GM12801 (cell line): Measurements from ENCODE around the gene CEBPG.

Source experiments
- TF ChIP-seq, protein P1 (sequence below): IDR thresholded peaks from one replicate; pipeline ENCODE4 v1.5.1; 2011; ENCODE audit warnings: control low read depth; ENCODE audit not compliant: insufficient read length; ENCODE audit errors: extremely low read depth

CEBPG gene

DNA sequence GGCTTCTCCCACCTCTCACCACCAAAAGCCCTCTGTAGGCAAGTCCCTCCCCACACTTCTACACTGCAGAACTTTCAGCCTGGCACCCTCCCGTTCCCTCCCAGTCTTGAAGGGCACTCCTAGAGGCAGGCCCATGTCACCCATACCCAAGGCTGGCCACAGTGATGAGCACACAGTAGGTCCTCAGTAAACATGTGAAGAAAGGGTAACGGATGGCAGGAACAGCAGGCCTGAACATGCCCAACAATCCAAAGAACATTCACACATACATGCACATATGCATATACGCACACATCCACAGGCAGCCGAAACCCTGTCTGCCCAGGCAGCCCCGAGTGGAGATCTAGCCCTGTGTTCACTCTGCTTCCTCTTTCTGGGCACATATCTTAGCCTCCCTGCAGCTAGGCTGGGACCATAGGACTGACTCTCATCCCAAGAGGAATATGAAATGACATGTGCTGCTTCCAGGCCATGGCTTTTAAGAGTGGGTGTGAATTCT lies 55.2 kb downstream of the CEBPG start:
- TF ChIP-seq, protein P1, sequence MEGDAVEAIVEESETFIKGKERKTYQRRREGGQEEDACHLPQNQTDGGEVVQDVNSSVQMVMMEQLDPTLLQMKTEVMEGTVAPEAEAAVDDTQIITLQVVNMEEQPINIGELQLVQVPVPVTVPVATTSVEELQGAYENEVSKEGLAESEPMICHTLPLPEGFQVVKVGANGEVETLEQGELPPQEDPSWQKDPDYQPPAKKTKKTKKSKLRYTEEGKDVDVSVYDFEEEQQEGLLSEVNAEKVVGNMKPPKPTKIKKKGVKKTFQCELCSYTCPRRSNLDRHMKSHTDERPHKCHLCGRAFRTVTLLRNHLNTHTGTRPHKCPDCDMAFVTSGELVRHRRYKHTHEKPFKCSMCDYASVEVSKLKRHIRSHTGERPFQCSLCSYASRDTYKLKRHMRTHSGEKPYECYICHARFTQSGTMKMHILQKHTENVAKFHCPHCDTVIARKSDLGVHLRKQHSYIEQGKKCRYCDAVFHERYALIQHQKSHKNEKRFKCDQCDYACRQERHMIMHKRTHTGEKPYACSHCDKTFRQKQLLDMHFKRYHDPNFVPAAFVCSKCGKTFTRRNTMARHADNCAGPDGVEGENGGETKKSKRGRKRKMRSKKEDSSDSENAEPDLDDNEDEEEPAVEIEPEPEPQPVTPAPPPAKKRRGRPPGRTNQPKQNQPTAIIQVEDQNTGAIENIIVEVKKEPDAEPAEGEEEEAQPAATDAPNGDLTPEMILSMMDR, result no peak

DNA sequence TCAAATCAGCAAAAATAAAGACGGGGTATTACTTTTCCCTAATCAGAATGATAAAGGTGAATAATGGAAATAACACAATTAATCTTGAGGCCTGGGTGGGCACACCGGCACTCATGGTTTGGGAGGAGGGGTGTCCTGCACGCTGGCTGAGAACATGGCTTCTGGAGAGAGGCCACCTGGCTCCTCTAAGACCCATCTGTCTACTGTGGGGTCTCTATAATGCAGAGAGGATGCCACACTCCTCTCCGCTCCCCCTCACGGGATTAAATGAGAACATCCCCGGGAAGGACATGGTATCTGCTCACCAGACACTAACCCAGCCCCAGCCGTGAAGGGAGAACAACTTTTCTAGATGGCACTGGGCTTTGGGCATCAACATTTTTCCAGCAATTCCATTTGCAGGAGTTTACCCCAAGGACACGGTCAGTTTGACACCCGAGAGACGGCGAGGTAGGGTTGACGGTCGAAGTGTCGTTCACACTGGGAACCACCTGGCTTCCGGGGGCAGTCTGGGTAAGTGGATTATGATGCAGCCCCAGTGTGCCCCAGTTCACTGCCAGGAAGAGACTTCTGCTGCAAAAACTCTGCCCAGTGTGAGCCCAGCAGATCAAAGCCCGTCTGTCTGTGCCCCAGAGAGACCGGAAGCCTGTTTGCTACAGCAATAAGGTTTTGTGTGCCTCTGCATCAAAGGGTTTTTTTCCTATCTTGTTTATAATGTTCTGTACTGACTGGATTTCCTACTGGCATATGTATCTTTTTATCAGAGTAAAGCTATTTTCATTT lies 56.6 kb downstream of the CEBPG start:
- TF ChIP-seq, protein P1, result no peak

DNA sequence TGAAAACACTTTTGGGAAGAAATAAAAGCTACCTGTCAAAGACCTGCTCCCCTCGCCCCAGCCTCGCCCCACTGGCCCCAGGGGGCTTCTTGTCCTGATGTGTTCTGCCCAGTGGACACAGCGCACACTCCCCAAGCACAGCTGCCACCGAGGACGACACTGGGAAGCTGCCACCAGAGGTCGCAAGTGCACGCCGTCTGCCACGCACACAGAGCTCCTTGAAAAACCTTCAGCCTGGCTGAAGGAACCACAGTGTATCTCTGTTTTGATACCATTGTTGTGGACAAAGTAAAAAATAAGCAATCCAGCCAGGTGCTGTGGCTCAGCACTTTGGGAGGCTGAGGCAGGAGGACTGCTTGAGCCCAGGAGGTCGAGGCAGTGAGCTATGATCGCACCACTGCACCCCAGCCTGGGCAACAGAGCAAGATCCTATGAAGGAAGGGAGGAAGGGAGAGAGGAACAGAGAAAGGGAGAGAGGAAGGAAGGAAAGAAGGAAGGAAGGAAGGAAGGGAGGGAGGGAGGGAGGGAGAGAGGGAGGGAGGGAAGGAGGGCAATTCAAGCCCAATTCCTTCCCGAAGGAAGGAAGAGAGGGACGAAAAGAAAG lies 57.3 kb downstream of the CEBPG start:
- TF ChIP-seq, protein P1, result peak; percentile 20

DNA sequence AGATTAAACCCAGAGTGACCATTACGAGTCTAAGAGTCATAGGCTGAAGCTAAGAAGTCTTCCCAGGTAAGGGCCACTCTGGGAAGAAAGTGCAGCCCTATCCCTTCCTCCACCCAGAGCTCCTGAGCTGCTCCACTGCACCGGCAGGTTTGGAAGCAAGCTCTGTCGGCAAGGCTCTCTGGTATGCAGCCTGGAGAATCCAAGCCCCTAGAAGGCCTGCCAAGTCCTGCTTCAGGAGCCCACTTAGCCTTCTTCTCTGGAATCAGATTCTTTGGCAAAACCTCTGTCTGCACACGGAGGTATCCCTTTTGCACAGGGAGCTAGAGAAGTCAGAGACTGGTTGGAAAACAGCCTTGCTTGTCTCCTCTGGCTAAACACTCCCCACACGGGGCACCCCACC lies 58.5 kb downstream of the CEBPG start:
- TF ChIP-seq, protein P1, result no peak
